GM23338 (cell line): ENCODE data around the gene TMEM178B. TPM values are rescaled to one million over a fixed set of nuclear protein-coding genes. Genes with fewer than 3 reads are reported as not detected.

Experiments
- ATAC-seq: fragments of 200-7000 bp; cut with Tn5 transposase; 3 replicates; pipeline ENCODE4 v1.9.1; 2020
- DNase-seq: peaks from one replicate; pipeline ENCODE4 v3.0.0-alpha.2; 2015; ENCODE audit warnings: low spot score
- H2AFZ ChIP-seq: fragments of 200-600 bp; sonication (generic); 2 replicates; pipeline ENCODE4 v1.8.0; 2016; ENCODE audit warnings: antibody characterized with exemption, mild to moderate bottlenecking, moderate library complexity
- H3F3A ChIP-seq: fragments of 200-600 bp; sonication (generic); replicated peaks from 2 replicates; pipeline ENCODE4 v1.8.0; 2017; ENCODE audit warnings: antibody characterized with exemption, mixed run types, low read depth
- H3K27ac ChIP-seq: fragments of 200-600 bp; sonication (generic); 2 replicates; pipeline ENCODE4 v1.6.1; 2016; ENCODE audit warnings: low read depth
- H3K27me3 ChIP-seq: fragments of 200-600 bp; sonication (generic); 2 replicates; pipeline ENCODE4 v1.8.0; 2016; ENCODE audit warnings: mild to moderate bottlenecking, mixed run types, moderate library complexity; ENCODE audit not compliant: insufficient read depth
- H3K36me3 ChIP-seq: fragments of 200-600 bp; sonication (generic); 2 replicates; pipeline ENCODE4 v1.8.0; 2016; ENCODE audit warnings: mild to moderate bottlenecking; ENCODE audit not compliant: insufficient read depth
- H3K4me1 ChIP-seq: fragments of 200-600 bp; sonication (generic); 2 replicates; pipeline ENCODE4 v1.8.0; 2016; ENCODE audit warnings: mild to moderate bottlenecking, moderate library complexity; ENCODE audit not compliant: insufficient read depth
- H3K4me2 ChIP-seq: fragments of 200-600 bp; sonication (generic); 2 replicates; pipeline ENCODE4 v1.7.1; 2017; ENCODE audit warnings: mixed run types
- H3K4me3 ChIP-seq: fragments of 200-600 bp; sonication (generic); 2 replicates; pipeline ENCODE4 v1.6.1; 2016; ENCODE audit warnings: mixed run types
- H3K79me2 ChIP-seq: fragments of 200-600 bp; sonication (generic); replicated peaks from 2 replicates; pipeline ENCODE4 v1.8.0; 2017; ENCODE audit warnings: mild to moderate bottlenecking; ENCODE audit not compliant: insufficient read depth
- H3K9me2 ChIP-seq: fragments of 200-600 bp; sonication (generic); 2 replicates; pipeline ENCODE4 v1.8.0; 2017; ENCODE audit not compliant: insufficient read depth
- H4K20me1 ChIP-seq: fragments of 200-600 bp; sonication (generic); replicated peaks from 2 replicates; pipeline ENCODE4 v1.8.0; 2017; ENCODE audit warnings: mild to moderate bottlenecking; ENCODE audit not compliant: insufficient read depth
- H3K27ac Mint-ChIP-seq: 2 replicates; pipeline ENCODE4 v1.8.0; 2020; ENCODE audit warnings: inconsistent platforms, mild to moderate bottlenecking, moderate library complexity, mixed read lengths
- H3K27me3 Mint-ChIP-seq: 3 replicates; pipeline ENCODE4 v1.8.0; 2022; ENCODE audit warnings: low read depth, mild to moderate bottlenecking, moderate library complexity, mixed read lengths, inconsistent platforms; ENCODE audit not compliant: insufficient read depth, poor library complexity
- H3K36me3 Mint-ChIP-seq: 3 replicates; pipeline ENCODE4 v1.8.0; 2021; ENCODE audit warnings: low read depth, mild to moderate bottlenecking, inconsistent platforms, moderate library complexity, mixed read lengths
- H3K4me1 Mint-ChIP-seq: 3 replicates; pipeline ENCODE4 v1.8.0; 2020; ENCODE audit warnings: mild to moderate bottlenecking, inconsistent platforms, mixed read lengths
- H3K4me3 Mint-ChIP-seq: 3 replicates; pipeline ENCODE4 v1.8.0; 2021; ENCODE audit warnings: moderate library complexity, mild to moderate bottlenecking, inconsistent platforms, mixed read lengths
- H3K9me3 Mint-ChIP-seq: 3 replicates; pipeline ENCODE4 v1.8.0; 2020; ENCODE audit warnings: moderate library complexity, mild to moderate bottlenecking, inconsistent platforms, mixed read lengths
- ETS1 ChIP-seq: IDR thresholded peaks from 2 replicates; pipeline ENCODE4 v1.6.1; 2016; ENCODE audit warnings: antibody characterized with exemption
- EZH2 ChIP-seq: fragments of 200-600 bp; sonication (generic); IDR thresholded peaks from one replicate; pipeline ENCODE4 v1.8.0; 2017; ENCODE audit warnings: antibody characterized with exemption, mild to moderate bottlenecking, low read depth; ENCODE audit not compliant: unreplicated experiment
- EZH2phosphoT487 ChIP-seq: fragments of 200-600 bp; sonication (generic); IDR thresholded peaks from one replicate; pipeline ENCODE4 v1.8.1; 2018; ENCODE audit warnings: antibody characterized with exemption; ENCODE audit not compliant: unreplicated experiment
- JUNB ChIP-seq: IDR thresholded peaks from one replicate; pipeline ENCODE4 v1.6.1; 2016; ENCODE audit warnings: antibody characterized with exemption; ENCODE audit not compliant: unreplicated experiment
- NANOG ChIP-seq: IDR thresholded peaks from 2 replicates; pipeline ENCODE4 v1.6.1; 2016; ENCODE audit warnings: antibody characterized with exemption, borderline replicate concordance
- STAT1 ChIP-seq: IDR thresholded peaks from one replicate; pipeline ENCODE4 v1.6.1; 2016; ENCODE audit warnings: antibody characterized with exemption; ENCODE audit not compliant: unreplicated experiment
- ZNF331 ChIP-seq: fragments of 250-450 bp; sonication (Bioruptor Pico); IDR thresholded peaks from 2 replicates; pipeline ENCODE4 v1.5.0; 2020; ENCODE audit warnings: low read depth, mild to moderate bottlenecking, moderate library complexity
- polyA plus RNA-seq: library from polyadenylated mRNA; unstranded; fragments of >200 nt; fragmentation: Nextera tagmentation; extraction: Ambion mirVana; gene quantifications from 2 replicates; pipeline ENCODE4 v1.2.1, GENCODE V29; 2016
- total RNA-seq: library from RNA; depleted of rRNA; stranded (reverse); fragments of >200 nt; shearing (Covaris generic); gene quantifications from 2 replicates; pipeline ENCODE4 v1.2.3, GENCODE V29; 2014
- TF ChIP-seq, protein P1 (sequence below): IDR thresholded peaks from one replicate; pipeline ENCODE4 v1.6.1; 2018; ENCODE audit warnings: antibody characterized with exemption; ENCODE audit not compliant: unreplicated experiment

The TMEM178B gene
- total and polyA plus RNA-seq, 2 experiments from 2014 or later, result 4.9 to 15.6 TPM

- TF ChIP-seq ETS1, result no peak
Measured at GRCh38 chr7:141351175-141351574, 277.3 kb downstream of the TMEM178B start (continued).

- H3K4me2 ChIP-seq, result no peak overlapping the region
- no peaks in the 10 kb centered on the region; the same call in 1 of the 2 replicates for H3K36me3 ChIP-seq
- Mint-ChIP-seq H3K27ac (no peak overlapping the region), H3K4me1 (peaks cover 19% of the 10 kb centered on the region), H3K4me3 (no peak overlapping the region), H3K27me3 (peaks cover 2% of the 10 kb centered on the region), H3K36me3 (no peaks in the 10 kb centered on the region), H3K9me3 (no peaks in the 10 kb centered on the region)
- H2AFZ ChIP-seq, result no peak overlapping the region
- DNase-seq (no peak), ATAC-seq (no peak)
- peaks cover 19% of the 10 kb centered on the region; the same call in 1 of the 2 replicates for H3K4me1 ChIP-seq
- peaks cover 5% of the 10 kb centered on the region; the same call in 1 of the 2 replicates for H4K20me1 ChIP-seq
- H3K9me2 ChIP-seq, result no peaks in the 10 kb centered on the region
- no peak overlapping the region for H3K27ac ChIP-seq
- TF ChIP-seq JUNB (no peak), EZH2phosphoT487 (no peak), STAT1 (no peak), ZNF331 (CRISPR knock-in tag) (no peak), ETS1 (no peak), NANOG (no peak), EZH2 (no peak)
- TF ChIP-seq, protein P1, sequence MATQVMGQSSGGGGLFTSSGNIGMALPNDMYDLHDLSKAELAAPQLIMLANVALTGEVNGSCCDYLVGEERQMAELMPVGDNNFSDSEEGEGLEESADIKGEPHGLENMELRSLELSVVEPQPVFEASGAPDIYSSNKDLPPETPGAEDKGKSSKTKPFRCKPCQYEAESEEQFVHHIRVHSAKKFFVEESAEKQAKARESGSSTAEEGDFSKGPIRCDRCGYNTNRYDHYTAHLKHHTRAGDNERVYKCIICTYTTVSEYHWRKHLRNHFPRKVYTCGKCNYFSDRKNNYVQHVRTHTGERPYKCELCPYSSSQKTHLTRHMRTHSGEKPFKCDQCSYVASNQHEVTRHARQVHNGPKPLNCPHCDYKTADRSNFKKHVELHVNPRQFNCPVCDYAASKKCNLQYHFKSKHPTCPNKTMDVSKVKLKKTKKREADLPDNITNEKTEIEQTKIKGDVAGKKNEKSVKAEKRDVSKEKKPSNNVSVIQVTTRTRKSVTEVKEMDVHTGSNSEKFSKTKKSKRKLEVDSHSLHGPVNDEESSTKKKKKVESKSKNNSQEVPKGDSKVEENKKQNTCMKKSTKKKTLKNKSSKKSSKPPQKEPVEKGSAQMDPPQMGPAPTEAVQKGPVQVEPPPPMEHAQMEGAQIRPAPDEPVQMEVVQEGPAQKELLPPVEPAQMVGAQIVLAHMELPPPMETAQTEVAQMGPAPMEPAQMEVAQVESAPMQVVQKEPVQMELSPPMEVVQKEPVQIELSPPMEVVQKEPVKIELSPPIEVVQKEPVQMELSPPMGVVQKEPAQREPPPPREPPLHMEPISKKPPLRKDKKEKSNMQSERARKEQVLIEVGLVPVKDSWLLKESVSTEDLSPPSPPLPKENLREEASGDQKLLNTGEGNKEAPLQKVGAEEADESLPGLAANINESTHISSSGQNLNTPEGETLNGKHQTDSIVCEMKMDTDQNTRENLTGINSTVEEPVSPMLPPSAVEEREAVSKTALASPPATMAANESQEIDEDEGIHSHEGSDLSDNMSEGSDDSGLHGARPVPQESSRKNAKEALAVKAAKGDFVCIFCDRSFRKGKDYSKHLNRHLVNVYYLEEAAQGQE, result no peak
- H3K4me3 ChIP-seq, result no peak overlapping the region
- H3K79me2 ChIP-seq, result 0 out of 2 replicates have a peak, but pooled peaks cover 8% of the 10 kb centered on the region
- no peaks in the 10 kb centered on the region for H3F3A ChIP-seq
- H3K27me3 ChIP-seq, result no peaks in the 10 kb centered on the region
Measured at GRCh38 chr7:141352955-141353354, 279.1 kb downstream of the TMEM178B start.
